DND-41 (cell line): ENCODE measurements around the gene KCNG3.

Experiments used
- EZH2 ChIP-seq: IDR thresholded peaks from 3 replicates; pipeline ENCODE4 v1.6.1; 2012; ENCODE audit warnings: borderline replicate concordance, low read depth, mild to moderate bottlenecking, moderate library complexity, low read length, inconsistent platforms; ENCODE audit not compliant: severe bottlenecking
- TF ChIP-seq, protein P1 (sequence below): IDR thresholded peaks from 2 replicates; pipeline ENCODE4 v1.5.1; 2012; ENCODE audit warnings: borderline replicate concordance, low read length, moderate library complexity, mild to moderate bottlenecking; ENCODE audit not compliant: poor library complexity, severe bottlenecking; ENCODE audit errors: extremely low read depth

GRCh38 chr2:42392191-42392590, 101.6 kb downstream of the KCNG3 start:
- TF ChIP-seq, protein P1, sequence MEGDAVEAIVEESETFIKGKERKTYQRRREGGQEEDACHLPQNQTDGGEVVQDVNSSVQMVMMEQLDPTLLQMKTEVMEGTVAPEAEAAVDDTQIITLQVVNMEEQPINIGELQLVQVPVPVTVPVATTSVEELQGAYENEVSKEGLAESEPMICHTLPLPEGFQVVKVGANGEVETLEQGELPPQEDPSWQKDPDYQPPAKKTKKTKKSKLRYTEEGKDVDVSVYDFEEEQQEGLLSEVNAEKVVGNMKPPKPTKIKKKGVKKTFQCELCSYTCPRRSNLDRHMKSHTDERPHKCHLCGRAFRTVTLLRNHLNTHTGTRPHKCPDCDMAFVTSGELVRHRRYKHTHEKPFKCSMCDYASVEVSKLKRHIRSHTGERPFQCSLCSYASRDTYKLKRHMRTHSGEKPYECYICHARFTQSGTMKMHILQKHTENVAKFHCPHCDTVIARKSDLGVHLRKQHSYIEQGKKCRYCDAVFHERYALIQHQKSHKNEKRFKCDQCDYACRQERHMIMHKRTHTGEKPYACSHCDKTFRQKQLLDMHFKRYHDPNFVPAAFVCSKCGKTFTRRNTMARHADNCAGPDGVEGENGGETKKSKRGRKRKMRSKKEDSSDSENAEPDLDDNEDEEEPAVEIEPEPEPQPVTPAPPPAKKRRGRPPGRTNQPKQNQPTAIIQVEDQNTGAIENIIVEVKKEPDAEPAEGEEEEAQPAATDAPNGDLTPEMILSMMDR: no peak
- no peak for TF ChIP-seq EZH2
